Muscle layer of duodenum (tissue), 2 donors: ENCODE data around the gene ROR1.

Source experiments
- H3K27ac ChIP-seq: one replicate; pipeline ENCODE4 v1.7.0; 2013; ENCODE audit warnings: mild to moderate bottlenecking, low read length
- H3K27me3 ChIP-seq: one replicate; pipeline ENCODE4 v1.7.0; 2013; ENCODE audit warnings: low read depth, mild to moderate bottlenecking, control low read depth, low read length
- H3K36me3 ChIP-seq, 2 donors: one replicate each; pipeline ENCODE4 v1.7.0; 2013; ENCODE audit warnings: low read length in 2 of 2, control low read depth in 1 of 2, mild to moderate bottlenecking in 1 of 2; ENCODE audit not compliant: insufficient read depth in 2 of 2, control insufficient read depth in 1 of 2
- H3K4me1 ChIP-seq, 2 donors: one replicate each; pipeline ENCODE4 v1.7.0; 2013; ENCODE audit warnings: low read length in 2 of 2, mild to moderate bottlenecking in 2 of 2, control low read depth in 1 of 2, moderate library complexity in 1 of 2; ENCODE audit not compliant: insufficient read depth in 2 of 2, control insufficient read depth in 1 of 2
- H3K4me3 ChIP-seq, 2 donors: one replicate each; pipeline ENCODE4 v1.7.0; 2013; ENCODE audit warnings: low read length in 2 of 2, low read depth in 1 of 2, mild to moderate bottlenecking in 1 of 2
- H3K9me3 ChIP-seq, 2 donors: one replicate each; pipeline ENCODE4 v1.7.0; 2013; ENCODE audit warnings: low read length in 2 of 2, control low read depth in 1 of 2, mild to moderate bottlenecking in 1 of 2; ENCODE audit not compliant: control insufficient read depth in 1 of 2
- donor health status: healthy.

The ROR1 gene

GRCh38 chr1:64041371-64042131 is 267.7 kb downstream of the ROR1 start:
- no peaks in the 10 kb centered on the region for H3K4me1 ChIP-seq
- no peaks in the 10 kb centered on the region for H3K36me3 ChIP-seq
- H3K27ac ChIP-seq: no peak overlapping the region
- H3K9me3 ChIP-seq: no peaks in the 10 kb centered on the region
- no peaks in the 10 kb centered on the region for H3K27me3 ChIP-seq
- no peak overlapping the region for H3K4me3 ChIP-seq

GRCh38 chr1:64042331-64043100 is 268.7 kb downstream of the ROR1 start:
- H3K27me3 ChIP-seq: no peaks in the 10 kb centered on the region
- peak overlapping the region; percentile 40 for H3K27ac ChIP-seq
- H3K4me1 ChIP-seq: no peaks in the 10 kb centered on the region
- H3K36me3 ChIP-seq: no peaks in the 10 kb centered on the region
- no peak overlapping the region for H3K4me3 ChIP-seq
- H3K9me3 ChIP-seq: no peaks in the 10 kb centered on the region

- H3K4me3 ChIP-seq: no peak overlapping the region
- no peaks in the 10 kb centered on the region for H3K4me1 ChIP-seq
Measured at GRCh38 chr1:64043288-64043687, 269.5 kb downstream of the ROR1 start.

GRCh38 chr1:64043976-64044375 is 270.2 kb downstream of the ROR1 start:
- no peak overlapping the region for H3K27ac ChIP-seq
- H3K4me1 ChIP-seq: no peaks in the 10 kb centered on the region
- no peaks in the 10 kb centered on the region for H3K36me3 ChIP-seq
- no peaks in the 10 kb centered on the region for H3K9me3 ChIP-seq
- H3K27me3 ChIP-seq: no peaks in the 10 kb centered on the region
- no peak overlapping the region for H3K4me3 ChIP-seq

More at GRCh38 chr1:64043288-64043687, 269.5 kb downstream of the ROR1 start:
- H3K36me3 ChIP-seq: no peaks in the 10 kb centered on the region
- no peaks in the 10 kb centered on the region for H3K9me3 ChIP-seq
- H3K27ac ChIP-seq: peak overlapping the region; percentile 40
- H3K27me3 ChIP-seq: no peaks in the 10 kb centered on the region

- no peak overlapping the region for H3K4me3 ChIP-seq
- H3K36me3 ChIP-seq: peaks cover 0 to 6% of the 10 kb centered on the region in 2 donors
- H3K4me1 ChIP-seq: no peaks in the 10 kb centered on the region
- H3K27me3 ChIP-seq: no peaks in the 10 kb centered on the region
- H3K9me3 ChIP-seq: no peaks in the 10 kb centered on the region
- H3K27ac ChIP-seq: no peak overlapping the region
Measured at GRCh38 chr1:64046243-64046642, 272.4 kb downstream of the ROR1 start.

- Histone ChIP-seq H3K9me3 (no peaks in the 10 kb centered on the region), H3K27me3 (no peaks in the 10 kb centered on the region), H3K4me3 (no peak overlapping the region), H3K4me1 (no peaks in the 10 kb centered on the region), H3K27ac (no peak overlapping the region), H3K36me3 (peaks cover 0 to 6% of the 10 kb centered on the region in 2 donors)
Measured at GRCh38 chr1:64046891-64047290, 273.1 kb downstream of the ROR1 start.

- H3K27me3 ChIP-seq: no peaks in the 10 kb centered on the region
- H3K36me3 ChIP-seq: peaks cover 0 to 6% of the 10 kb centered on the region in 2 donors
- H3K4me1 ChIP-seq: no peaks in the 10 kb centered on the region
- no peak overlapping the region for H3K4me3 ChIP-seq
- H3K9me3 ChIP-seq: no peaks in the 10 kb centered on the region
- no peak overlapping the region for H3K27ac ChIP-seq
Measured at GRCh38 chr1:64047549-64047996, 273.8 kb downstream of the ROR1 start.

GRCh38 chr1:64049900-64050540 is 276.2 kb downstream of the ROR1 start:
- no peak overlapping the region for H3K4me3 ChIP-seq
- H3K9me3 ChIP-seq: no peaks in the 10 kb centered on the region
- H3K4me1 ChIP-seq: no peaks in the 10 kb centered on the region
- H3K36me3 ChIP-seq: peaks cover 0 to 10% of the 10 kb centered on the region in 2 donors
- H3K27me3 ChIP-seq: no peaks in the 10 kb centered on the region
- no peak overlapping the region for H3K27ac ChIP-seq

GRCh38 chr1:64050601-64051000 is 276.8 kb downstream of the ROR1 start:
- peaks cover 0 to 10% of the 10 kb centered on the region in 2 donors for H3K36me3 ChIP-seq
- no peak overlapping the region for H3K4me3 ChIP-seq
- H3K4me1 ChIP-seq: no peaks in the 10 kb centered on the region
- no peak overlapping the region for H3K27ac ChIP-seq
- H3K27me3 ChIP-seq: no peaks in the 10 kb centered on the region
- H3K9me3 ChIP-seq: no peaks in the 10 kb centered on the region

GRCh38 chr1:64051796-64052195 is 278.0 kb downstream of the ROR1 start:
- H3K4me3 ChIP-seq: no peak overlapping the region
- peaks cover 0 to 10% of the 10 kb centered on the region in 2 donors for H3K36me3 ChIP-seq
- H3K9me3 ChIP-seq: no peaks in the 10 kb centered on the region
- no peaks in the 10 kb centered on the region for H3K4me1 ChIP-seq
- no peak overlapping the region for H3K27ac ChIP-seq
- no peaks in the 10 kb centered on the region for H3K27me3 ChIP-seq

GRCh38 chr1:64052777-64053176 is 279.0 kb downstream of the ROR1 start:
- H3K27ac ChIP-seq: no peak overlapping the region
- peaks cover 0 to 4% of the 10 kb centered on the region in 2 donors for H3K9me3 ChIP-seq

More at GRCh38 chr1:64052777-64053176, 279.0 kb downstream of the ROR1 start:
- Histone ChIP-seq H3K27me3 (no peaks in the 10 kb centered on the region), H3K36me3 (peaks cover 0 to 10% of the 10 kb centered on the region in 2 donors), H3K4me1 (no peaks in the 10 kb centered on the region), H3K4me3 (no peak overlapping the region)
